ENCODE data around the gene PEAK1.

- TF ChIP-seq, protein P1, sequence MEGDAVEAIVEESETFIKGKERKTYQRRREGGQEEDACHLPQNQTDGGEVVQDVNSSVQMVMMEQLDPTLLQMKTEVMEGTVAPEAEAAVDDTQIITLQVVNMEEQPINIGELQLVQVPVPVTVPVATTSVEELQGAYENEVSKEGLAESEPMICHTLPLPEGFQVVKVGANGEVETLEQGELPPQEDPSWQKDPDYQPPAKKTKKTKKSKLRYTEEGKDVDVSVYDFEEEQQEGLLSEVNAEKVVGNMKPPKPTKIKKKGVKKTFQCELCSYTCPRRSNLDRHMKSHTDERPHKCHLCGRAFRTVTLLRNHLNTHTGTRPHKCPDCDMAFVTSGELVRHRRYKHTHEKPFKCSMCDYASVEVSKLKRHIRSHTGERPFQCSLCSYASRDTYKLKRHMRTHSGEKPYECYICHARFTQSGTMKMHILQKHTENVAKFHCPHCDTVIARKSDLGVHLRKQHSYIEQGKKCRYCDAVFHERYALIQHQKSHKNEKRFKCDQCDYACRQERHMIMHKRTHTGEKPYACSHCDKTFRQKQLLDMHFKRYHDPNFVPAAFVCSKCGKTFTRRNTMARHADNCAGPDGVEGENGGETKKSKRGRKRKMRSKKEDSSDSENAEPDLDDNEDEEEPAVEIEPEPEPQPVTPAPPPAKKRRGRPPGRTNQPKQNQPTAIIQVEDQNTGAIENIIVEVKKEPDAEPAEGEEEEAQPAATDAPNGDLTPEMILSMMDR (conservative IDR thresholded peaks at IDR 0.05; ENCODE audit: low read depth, low read length): no peak
- TF ChIP-seq EZH2phosphoT487 (IDR thresholded peaks at IDR 0.05; ENCODE audit: borderline replicate concordance, low read length): no peak
These were observed 297.3 kb downstream of the PEAK1 start for GRCh38 chr15:77122576-77122975.

Data from PC-3 (cell line).